Measurements from ENCODE around the gene THBS3.

DNA sequence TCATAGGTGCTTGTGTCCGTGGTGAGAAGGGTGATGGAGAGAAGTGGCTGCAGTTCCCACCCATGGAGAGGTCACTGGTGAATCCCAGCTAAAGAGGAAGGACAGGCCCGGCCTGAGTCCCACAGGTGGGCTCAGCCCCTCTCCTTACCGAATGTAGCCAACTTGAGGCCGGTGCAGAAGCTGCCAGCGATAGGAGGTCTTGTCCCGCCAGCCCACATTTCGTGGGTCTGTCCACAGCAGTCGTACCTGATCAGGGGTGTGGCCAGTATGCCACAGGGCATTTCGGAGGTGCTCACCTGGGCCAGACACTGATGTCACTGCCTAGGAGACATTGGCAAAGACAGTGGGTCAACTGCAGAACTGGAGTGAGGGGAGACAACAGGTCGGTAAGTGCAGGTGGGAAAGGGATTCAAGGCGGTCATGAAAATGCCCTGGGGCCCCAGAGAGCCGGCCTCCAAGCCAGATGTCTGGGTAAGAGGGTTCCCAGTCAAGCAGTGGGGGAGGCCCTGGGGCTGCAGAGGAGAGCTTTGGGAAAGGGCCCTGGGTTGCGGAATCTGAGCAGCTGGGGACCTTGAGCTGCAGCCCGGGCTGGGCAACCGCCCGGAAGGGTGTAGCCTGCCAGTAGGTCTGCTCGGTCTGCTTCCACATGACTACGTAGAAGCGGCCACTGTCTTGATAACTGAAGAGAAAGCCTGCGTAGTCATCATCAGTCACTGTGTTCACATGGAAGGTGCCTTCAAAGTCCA lies 10.6 kb downstream of the THBS3 start:
- TF ChIP-seq ZKSCAN5 (CRISPR knock-in tag; IDR thresholded peaks at IDR 0.05): no peak
- TF ChIP-seq NCOA1 (CRISPR knock-in tag; IDR thresholded peaks at IDR 0.05): no peak
- no peak for TF ChIP-seq NR2C2 (CRISPR knock-in tag; IDR thresholded peaks at IDR 0.05; ENCODE audit: borderline replicate concordance)
